Astrocyte of the cerebellum (primary cell): ENCODE data around the gene CYBRD1.
"Not testable (repeated sequence)": the region's sequence is repeated elsewhere in the genome, so short reads cannot be mapped to it uniquely, and the experiment has no call there.

Source experiments
- DNase-seq: peaks from one replicate; pipeline ENCODE4 v3.0.0-alpha.2; 2011; ENCODE audit warnings: low read depth
- H3K4me3 ChIP-seq: 2 replicates; pipeline ENCODE4 v1.5.1; 2011; ENCODE audit warnings: mild to moderate bottlenecking, low read depth, low read length, moderate library complexity
- CTCF ChIP-seq: IDR thresholded peaks from 2 replicates; pipeline ENCODE4 v1.5.1; 2012; ENCODE audit warnings: low read length, low read depth, moderate library complexity, mild to moderate bottlenecking; ENCODE audit errors: missing control alignments
- in situ Hi-C: cut with HindIII; loops from 2 replicates; pipeline ENCODE4 v1.10.0; 2017; ENCODE audit warnings: low sequenced_read_pairs

Gene CYBRD1

GRCh38 chr2:171533331-171533730 lies 11.1 kb downstream of the CYBRD1 start:
- TF ChIP-seq CTCF = no peak
- H3K4me3 ChIP-seq = no peak overlapping the region
- DNase-seq = no peak
- in situ Hi-C loops = no loop called here

- DNase-seq, H3K4me3 ChIP-seq, in situ Hi-C loops: not testable (repeated sequence)
Observed at GRCh38 chr2:171535528-171535927, 13.3 kb downstream of the CYBRD1 start.

GRCh38 chr2:171540437-171540836 lies 18.2 kb downstream of the CYBRD1 start:
- TF ChIP-seq CTCF = no peak
- DNase-seq = no peak
- H3K4me3 ChIP-seq = no peak overlapping the region
- in situ Hi-C loops = no loop called here

GRCh38 chr2:171541202-171541887 lies 19.1 kb downstream of the CYBRD1 start:
- H3K4me3 ChIP-seq = no peak overlapping the region
- TF ChIP-seq CTCF = peak; percentile 55
- in situ Hi-C loops = no loop called here
- DNase-seq = no peak

- in situ Hi-C loops = no loop called here
- no peak overlapping the region for H3K4me3 ChIP-seq
- TF ChIP-seq CTCF = no peak
- no peak for DNase-seq
Observed at GRCh38 chr2:171545086-171545485, 22.8 kb downstream of the CYBRD1 start.

GRCh38 chr2:171547256-171547655 lies 25.0 kb downstream of the CYBRD1 start:
- TF ChIP-seq CTCF = no peak
- in situ Hi-C loops = no loop called here
- H3K4me3 ChIP-seq = no peak overlapping the region
- no peak for DNase-seq

- peak; percentile 48 for DNase-seq
- no peak overlapping the region for H3K4me3 ChIP-seq
- in situ Hi-C loops = no loop called here
- TF ChIP-seq CTCF = no peak
Observed at GRCh38 chr2:171547720-171548119, 25.4 kb downstream of the CYBRD1 start.
